HG03039 (cell line): ENCODE results near the gene POC1A.
A peak's percentile ranks its signal among the peaks of the same experiment; 100 is the strongest.
"Not testable (repeated sequence)": the region's sequence is repeated elsewhere in the genome, so short reads cannot be mapped to it uniquely, and the experiment has no call there.

Experiments used
- ATAC-seq: cut with Tn5 transposase; IDR thresholded peaks from one replicate; pipeline ENCODE4 v1.9.1; 2021; ENCODE audit warnings: mild to moderate bottlenecking, moderate library complexity; ENCODE audit not compliant: unreplicated experiment

Gene POC1A

DNA sequence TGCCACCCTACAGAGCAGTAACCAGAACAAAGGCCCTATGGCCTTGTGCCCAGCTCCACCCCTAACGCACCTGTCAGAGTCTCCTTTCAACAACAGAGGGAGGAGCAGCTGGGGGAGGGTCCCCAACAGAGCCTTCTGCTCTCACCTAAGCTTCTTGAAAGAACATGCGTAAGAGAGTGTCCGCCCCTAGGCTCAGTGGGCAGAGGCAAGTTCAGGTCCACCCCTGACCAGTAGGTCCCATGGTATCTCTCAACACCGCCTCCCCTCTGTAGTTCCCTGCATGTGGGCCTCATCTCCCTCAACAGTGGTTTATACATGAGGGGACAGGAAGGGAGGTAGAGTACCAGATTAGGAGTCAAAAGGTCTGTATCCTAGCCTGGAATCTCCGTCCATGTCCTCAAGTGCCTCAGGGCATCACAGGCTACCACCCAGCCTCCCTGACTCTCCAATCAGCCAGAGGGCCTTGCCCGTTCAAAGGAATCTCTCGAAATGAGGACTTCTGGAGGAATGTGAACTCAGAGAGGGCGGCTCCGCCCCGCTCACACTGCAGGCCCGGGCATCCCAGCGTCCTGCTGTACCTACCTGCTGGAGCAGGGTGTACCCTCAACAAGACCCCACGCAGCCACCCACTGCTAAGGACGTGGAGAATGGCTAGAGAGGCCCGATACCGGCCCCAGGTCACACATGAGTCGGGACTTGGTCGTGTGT is 680 bp downstream of the POC1A start:
- ATAC-seq: peak; percentile 7

DNA sequence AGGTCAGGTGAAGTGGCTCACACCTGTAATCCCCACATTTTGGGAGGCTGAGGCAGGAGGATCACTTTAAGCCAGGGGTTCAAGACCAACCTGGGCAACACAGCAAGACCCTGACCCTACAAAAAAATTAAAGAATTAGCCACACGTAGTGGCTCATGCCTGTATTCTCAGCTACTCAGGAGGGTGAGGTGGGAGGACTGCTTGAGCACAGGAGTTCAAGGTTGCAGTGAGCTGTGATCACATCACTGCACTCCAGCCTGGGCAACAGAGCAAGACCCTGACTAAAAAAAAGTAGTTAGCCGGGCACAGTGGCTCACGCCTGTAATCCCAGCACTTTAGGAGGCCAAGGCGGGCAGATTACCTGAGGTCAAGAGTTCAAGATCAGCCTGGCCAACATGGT is 2.2 kb downstream of the POC1A start:
- ATAC-seq: not testable (repeated sequence)

DNA sequence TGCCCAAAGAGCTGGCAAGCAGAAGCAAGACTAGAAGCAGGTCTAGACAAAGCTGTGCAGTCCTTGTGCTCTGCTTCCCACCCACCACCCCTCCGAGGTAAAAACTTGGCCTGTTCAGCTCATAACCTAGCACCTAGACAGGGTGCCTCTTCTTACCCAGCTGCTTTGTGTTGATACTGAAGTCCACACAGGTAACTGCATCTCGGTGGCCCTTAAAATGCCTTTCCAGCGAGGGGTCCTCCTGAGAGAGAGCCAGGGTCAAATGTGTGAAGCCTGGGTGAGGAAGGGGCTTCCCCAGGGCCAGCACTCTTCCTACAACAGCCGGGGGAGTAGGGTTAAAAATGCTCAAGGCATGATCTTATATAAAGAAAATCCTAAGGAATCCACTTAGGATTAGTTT is 3.4 kb downstream of the POC1A start:
- no peak for ATAC-seq

DNA sequence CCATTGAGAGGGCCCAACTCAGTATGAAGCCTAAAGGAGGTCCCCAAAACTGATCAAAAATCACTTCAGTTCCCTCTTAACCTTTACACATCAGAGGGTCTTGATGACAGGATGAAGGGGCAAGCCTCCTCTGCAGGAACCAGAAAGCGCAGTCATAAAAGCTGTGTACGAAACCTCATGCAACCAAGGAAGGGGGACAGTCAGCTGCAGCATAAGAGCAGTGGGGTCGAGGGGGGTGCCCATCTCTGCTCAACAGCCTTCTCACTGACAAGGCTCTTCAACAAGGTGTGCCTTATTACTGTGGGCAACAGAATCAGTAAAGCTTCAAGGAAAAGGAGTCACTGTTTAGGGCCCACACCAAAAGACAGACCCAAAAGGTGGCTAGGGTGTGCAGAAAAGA is 3.9 kb downstream of the POC1A start:
- no peak for ATAC-seq

DNA sequence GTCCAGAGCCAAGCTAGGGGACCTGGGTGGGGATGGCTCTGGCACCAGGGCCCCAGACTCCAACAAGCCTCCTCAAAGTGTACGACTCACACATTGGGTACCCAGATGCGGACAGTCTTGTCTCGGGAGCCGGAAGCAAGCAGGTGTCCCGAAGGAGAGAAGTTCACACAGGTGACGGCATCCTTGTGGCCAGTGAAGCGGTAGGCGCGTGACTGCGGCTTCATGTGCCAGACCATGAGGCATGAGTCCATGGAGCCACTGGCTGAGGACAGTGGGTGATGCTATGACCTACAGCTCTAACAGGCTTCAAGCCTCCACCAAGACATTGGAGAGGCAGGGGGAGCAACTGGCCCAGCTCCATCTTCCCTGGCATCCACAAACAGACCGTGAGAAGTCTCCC is 4.5 kb downstream of the POC1A start:
- no peak for ATAC-seq

DNA sequence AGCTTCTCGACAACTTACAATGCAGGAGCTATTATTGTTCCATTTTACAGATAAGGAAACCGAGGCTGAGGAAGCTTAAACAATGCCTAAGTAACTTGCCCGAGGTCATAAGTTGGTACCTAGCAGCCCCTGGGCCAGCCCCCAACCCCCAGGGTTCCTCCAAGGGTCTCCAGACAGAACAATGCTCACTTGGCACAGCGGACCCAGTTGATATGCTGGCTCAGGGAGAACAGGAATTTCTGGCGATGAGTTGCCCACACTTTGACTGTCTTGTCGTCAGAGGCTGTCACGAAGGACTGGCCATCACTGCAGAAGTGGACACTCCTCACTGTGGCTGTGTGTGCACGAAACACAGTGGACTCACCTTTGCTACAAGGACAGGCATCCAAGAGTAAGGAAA is 5.2 kb downstream of the POC1A start:
- ATAC-seq: no peak

DNA sequence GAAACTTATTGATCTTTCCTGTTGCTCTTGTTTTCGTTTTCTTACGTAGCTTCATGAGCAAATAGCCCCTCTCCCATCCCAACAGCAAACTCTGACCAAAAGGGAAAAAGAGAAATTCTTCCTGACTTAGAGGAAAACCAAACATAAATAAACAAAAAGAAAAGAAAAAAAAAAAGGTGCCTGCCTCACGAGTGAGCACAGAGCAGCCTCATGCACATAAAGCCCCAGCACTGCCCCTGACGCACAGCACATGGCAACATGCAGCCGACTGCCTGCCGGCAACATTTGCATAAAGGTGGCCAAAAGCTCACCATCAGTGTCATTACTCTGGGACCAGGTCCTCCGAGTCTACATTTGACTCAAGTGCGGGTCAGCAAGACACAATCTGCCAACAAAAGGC is 6.4 kb downstream of the POC1A start:
- no peak for ATAC-seq

DNA sequence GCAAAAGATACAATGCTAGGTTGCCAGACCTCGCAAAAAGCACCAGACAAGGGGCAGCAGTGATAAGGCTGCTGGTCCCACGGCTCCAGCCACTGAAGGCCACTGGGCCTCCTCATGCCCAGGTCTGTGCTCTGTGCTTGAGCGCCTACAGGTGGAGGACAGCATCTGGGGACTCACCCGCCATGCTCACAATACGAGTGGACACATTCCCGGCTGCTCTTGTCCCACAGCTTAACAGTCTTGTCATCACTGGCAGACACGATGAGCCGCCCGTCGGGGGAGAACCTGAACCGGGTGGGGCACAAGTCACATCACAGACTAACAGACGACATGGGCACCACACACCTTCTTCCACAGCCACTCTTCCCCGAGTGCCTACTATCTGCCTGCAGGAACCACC is 7.4 kb downstream of the POC1A start:
- no peak for ATAC-seq

DNA sequence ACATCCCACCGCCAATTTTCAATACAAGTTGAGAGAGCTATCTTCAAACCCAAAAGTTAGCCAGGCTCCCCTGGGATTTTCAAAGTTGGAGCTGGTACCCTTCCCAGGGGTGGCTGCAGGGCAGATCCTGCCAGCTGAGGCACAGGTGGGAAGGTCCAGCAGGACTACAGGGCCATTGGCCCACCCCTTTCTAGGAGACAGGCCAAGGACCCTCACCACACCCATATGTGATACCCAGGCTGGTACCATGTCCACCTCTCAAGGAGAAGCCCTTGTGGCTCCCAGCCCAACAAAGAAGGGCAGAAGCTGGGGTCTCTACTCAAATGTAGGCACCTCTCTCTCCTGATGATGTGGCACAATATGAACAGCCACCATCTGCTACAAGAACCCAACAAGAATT is 8.0 kb downstream of the POC1A start:
- no peak for ATAC-seq

DNA sequence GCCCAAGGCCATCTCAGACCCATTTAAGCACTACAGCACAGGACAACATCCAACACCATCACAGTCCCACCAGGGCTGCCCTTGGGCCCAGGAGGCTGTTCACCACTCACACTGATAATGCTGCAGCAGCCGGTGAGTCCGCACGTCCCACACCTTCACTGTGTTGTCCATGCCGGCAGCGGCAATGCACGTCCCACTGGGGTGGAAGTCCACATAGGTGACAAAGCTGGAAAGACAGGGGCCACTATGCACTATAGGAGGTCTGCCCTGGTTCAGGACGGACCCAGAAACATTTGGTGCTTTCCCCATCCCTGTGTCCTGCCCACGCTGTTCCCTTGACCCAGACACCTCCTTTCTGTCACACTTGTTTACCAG is 8.5 kb downstream of the POC1A start:
- no peak for ATAC-seq

DNA sequence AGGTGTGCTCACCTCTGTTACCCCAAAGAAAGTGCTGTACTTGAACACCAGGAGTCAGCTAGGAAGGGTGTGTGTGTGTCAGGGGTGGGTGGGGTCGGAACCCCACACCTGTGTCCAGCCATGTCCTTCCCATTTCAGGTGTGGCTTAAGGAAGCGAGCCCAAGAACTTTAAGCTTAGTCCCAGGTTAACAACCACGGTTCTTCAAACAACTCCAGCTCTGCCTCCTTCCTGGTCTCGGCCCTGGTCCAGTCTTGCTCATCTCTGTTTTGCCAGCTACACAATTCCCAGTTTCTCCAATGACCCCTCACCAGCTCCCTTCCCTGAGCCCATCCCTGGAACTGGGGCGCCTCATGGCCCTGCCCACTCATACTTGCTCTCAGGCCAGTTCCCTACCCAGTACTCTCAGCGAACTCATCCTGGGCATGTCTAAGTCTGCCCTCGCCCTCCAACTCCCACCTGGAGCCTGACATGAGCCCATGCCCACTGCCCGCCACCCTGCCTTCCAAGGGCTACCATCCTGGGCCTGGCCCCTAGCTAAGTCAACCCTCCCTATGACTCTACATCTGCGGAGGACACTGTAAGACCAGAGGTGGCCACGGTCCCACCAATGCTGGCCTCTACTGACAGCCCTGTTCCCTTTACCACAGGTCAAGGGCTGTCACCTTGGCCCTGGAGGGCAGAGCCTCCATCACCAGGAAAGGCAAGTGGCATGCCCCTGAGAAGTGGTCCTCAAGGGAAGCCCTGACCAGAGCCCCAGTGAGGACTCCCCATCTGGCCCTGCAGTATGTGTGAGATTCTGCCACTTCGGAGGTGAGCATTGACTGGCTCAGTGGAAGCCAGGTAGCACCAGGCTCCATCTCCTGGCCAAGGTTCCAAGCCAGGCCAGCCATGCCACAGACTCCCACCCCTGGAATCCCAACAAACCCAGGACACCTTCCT is 9.2 kb downstream of the POC1A start:
- no peak for ATAC-seq

DNA sequence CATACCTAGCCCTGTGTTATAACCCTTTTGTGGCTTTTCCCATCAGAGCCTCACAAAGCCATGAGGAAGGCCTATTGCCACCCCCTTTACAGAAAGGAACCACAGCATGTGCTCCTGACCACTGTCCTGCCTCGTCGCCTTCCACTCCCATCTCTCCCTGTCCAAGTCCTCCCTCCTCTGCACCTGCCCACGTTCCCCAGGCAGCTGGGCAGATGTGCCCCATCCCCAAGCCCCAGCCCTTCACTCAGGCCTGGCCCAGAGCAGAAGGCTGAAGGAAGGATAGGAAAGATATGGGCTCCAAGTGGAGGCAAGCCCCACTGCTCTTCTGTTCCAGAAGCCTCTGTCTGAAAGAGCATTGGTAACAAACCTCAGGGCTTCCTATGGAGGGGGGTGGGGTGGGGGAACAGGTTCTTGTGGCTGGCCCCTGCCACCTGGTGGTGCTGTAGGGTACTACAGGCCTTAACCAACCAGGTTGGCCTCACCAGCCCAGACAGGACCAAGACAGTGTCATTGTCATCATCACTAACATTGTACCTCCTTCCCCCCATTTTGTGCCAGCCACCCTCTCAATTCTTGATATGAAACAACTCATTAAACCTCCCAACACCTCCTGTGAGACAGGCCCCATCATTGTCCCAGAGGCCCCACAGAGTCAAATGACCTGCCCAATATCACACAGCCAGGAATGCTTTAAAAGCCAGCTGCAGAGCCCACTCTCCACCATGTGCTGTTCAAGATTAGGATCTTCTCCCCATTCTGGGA is 10.0 kb downstream of the POC1A start:
- no peak for ATAC-seq

DNA sequence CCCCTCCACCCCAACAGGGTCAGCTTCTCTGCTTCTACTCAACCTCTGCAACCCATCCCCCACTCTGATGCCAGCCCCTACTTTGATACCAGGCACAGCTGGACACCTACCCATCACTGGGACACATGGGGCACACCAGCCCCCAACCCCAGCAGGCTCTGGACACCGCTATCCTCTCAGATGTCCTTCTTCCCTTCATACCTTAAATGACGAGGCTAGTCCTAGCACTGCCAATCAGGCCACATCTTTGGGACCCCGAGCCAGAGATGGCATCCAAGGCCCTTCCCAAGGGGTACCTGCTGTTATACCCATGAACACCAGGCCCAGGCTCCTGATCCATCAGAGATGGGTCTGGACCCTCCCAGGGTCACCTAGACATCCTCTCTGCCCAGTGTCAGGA is 10.6 kb downstream of the POC1A start:
- ATAC-seq: no peak

DNA sequence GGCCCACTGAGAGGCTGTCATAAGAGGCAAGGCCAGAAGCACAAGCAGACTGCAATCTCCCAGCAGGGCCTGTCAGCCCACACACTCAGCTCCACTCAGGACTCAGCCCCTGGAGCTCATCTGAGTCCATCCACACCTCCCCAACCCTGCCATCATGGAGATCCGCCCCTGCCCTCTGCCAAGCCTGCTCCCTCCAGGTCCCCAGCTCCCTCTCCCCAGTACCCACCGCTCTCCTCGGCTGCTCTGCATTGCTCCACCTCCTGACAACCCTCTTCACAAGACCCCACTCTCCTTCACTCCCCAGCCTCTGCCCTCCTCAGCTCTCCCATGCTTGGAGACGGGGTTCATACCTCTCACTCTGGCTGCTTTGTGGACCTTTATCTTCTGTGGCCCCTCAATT is 11.1 kb downstream of the POC1A start:
- no peak for ATAC-seq

DNA sequence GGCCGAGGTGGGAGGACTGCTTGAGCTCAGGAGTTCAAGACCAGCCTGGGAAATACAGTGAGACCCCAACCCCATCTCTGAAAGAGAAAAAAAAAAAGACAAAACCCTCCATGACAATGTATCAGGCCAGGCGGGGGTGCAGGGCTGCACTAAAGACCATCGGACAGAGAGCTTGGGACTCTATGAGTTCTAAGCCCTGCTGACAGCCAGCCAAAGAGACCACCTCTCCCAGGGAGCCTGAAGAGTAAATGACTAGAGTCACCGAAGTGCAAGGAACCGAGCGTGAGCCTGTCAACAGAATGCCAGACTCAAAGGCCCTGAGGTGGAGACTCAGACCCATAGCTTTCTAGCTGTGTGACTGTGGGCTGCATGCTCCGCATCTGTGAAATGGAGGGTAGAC is 12.5 kb downstream of the POC1A start:
- no peak for ATAC-seq

DNA sequence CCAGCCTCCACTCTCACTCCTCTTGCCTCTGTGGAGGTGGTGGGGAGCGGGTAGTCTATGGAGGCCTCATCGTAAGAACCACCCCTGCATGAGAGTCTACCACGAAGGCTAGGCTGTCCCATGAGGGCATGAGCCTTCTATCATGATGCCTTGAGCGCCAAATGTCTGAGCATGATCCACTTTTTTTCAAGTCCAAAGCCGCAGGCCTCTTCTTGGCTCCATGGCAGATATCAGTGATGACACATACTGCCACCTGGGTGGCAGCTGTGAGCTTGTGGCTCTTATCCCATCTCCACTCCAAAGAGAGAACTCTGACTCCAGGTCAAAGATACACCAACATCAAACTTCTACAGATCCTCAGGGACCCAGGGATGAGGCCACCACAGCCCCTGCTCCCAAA is 13.5 kb downstream of the POC1A start:
- no peak for ATAC-seq

DNA sequence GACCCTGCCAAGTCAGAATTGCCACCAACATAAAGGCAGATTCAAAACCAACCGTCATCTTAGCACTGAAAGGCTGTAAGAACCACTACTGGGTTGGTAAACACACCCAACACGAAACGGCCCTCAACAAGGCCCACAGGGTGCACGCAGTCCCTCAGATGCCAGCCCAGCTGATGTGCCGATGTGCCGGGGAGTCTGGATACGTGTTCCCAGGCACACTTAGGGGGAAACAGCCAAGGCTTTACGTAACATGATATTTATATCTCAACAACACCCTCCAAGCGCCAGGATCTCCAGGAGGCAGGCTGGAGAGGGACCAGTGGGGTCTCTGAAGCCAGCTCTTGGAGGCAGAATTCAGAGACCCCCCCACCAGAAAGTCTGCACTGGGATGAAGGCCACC is 14.2 kb downstream of the POC1A start:
- ATAC-seq: no peak

DNA sequence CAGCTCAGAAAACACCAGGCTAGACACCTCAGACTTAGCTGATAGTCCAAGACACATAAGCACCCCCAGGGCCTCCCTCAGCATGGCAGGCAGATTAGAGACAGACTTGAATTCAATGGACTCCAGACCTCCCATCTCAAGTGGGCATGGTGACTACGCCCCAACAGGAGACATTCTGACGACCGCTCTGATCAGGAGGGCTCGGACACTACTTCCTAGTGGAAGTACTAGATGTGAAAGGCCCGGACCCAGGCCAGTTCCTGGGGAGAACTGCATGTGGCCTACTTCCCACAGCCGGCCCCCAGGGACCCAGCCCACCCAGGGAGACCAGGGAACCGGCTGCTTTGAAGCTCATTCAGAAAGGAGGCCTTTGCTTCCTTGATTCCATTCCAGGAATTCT is 16.9 kb downstream of the POC1A start:
- ATAC-seq: no peak

DNA sequence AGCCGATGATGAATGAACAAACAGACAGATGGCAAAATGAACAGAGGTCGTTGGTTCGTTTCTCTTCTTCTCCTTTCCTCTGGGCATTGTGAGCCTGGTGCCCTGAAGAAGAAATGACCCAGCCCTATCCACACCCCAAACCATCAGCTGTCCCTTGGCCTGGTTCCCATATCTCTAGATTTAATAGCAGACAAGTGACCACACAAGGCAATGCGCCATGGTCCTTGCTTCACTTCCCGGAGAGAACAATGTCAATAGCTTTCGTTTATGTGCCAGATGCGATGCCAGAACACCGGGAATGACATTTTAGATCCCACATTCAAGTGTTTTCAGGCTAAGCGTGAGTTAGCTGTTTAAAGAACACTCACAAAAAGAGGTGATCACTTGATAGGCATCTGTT is 17.7 kb downstream of the POC1A start:
- ATAC-seq: no peak

DNA sequence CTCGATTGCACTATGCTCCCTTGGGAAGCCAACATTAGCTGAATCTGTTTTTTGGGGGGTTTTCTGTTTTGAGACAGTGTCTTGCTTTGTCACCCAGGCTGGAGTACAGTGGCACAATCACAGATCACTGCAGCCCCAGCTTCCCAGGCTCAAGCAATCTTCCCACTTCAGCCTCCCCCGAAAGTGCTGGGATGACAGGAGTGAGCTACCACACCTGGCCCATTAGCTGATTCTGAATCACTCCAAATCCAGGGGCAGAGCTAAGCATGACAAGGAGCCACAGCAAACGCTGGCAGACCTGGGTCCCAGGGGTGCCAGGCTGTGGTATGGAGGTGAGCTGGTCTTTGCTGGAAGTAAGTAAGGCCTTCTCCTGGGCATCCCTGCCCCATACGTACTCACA is 18.9 kb downstream of the POC1A start:
- ATAC-seq: no peak

DNA sequence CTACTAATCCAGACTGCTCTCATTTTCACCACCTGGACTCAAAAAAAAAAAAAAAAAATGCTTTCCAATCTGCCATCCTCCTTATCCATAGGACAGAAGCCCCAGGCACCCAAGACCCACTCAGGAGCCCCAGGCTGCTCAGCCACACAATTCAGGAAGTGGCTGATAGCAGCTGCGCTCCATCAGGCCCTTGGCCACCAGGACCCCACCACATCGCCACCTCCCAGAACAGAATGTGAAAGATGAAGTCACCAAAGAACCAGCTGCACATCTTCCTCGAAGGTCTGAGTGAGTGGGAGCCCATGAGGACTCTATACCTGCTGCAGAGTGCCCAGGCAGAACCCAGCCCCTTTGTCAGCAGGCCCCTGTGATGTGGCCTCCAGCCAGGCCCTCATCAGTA is 19.5 kb downstream of the POC1A start:
- no peak for ATAC-seq

DNA sequence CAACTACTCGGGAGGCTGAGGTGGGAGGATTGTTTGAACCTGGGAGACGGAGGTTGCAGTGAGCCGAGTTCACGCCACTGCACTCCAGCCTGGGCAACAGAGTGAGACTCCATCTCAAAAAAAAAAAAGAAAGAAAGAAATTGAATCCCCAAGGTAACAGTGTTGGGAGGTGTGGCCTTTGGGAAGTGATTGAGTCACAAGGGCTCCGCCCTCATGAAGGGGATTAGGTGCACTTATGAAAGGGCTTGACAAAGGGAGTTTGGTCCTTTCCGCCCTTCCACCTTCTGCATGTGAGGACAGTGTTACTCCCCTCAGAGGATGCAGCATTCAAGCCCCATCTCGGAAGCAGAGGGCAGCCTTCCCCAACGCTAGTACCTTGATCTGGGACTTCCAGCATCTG is 21.3 kb downstream of the POC1A start:
- ATAC-seq: no peak
